DND-41 (cell line): ENCODE measurements around the gene NDE1.

Experiments used
- EZH2 ChIP-seq: IDR thresholded peaks from 3 replicates; pipeline ENCODE4 v1.6.1; 2012; ENCODE audit warnings: borderline replicate concordance, low read depth, mild to moderate bottlenecking, moderate library complexity, low read length, inconsistent platforms; ENCODE audit not compliant: severe bottlenecking
- TF ChIP-seq, protein P1 (sequence below): IDR thresholded peaks from 2 replicates; pipeline ENCODE4 v1.5.1; 2012; ENCODE audit warnings: borderline replicate concordance, low read length, moderate library complexity, mild to moderate bottlenecking; ENCODE audit not compliant: poor library complexity, severe bottlenecking; ENCODE audit errors: extremely low read depth

DNA sequence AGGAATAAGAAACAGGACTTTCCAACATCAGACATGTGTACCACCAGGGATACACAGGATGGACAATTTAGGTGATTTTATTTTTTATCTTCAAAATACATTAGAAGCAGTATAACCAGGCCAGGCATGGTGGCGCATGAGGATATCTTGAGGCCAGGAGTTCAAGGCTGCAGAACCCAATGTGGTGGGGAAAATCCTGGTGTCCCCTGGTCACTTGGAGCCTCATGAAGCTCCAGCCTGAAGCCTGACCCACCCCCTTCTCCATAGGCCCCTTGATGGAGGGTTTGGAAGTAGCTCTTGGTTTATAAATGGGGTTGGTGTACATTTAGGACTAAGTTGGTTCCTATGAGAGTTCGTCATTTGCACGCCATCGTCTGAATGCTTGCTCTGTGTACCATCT, 118.2 kb downstream of the NDE1 start:
- TF ChIP-seq, protein P1, sequence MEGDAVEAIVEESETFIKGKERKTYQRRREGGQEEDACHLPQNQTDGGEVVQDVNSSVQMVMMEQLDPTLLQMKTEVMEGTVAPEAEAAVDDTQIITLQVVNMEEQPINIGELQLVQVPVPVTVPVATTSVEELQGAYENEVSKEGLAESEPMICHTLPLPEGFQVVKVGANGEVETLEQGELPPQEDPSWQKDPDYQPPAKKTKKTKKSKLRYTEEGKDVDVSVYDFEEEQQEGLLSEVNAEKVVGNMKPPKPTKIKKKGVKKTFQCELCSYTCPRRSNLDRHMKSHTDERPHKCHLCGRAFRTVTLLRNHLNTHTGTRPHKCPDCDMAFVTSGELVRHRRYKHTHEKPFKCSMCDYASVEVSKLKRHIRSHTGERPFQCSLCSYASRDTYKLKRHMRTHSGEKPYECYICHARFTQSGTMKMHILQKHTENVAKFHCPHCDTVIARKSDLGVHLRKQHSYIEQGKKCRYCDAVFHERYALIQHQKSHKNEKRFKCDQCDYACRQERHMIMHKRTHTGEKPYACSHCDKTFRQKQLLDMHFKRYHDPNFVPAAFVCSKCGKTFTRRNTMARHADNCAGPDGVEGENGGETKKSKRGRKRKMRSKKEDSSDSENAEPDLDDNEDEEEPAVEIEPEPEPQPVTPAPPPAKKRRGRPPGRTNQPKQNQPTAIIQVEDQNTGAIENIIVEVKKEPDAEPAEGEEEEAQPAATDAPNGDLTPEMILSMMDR = no peak
- no peak for TF ChIP-seq EZH2
